ENCODE data around the gene WDR45B. TPM values are rescaled to one million over a fixed set of nuclear protein-coding genes. Genes with fewer than 3 reads are reported as not detected.

The WDR45B gene
- polyA plus RNA-seq, 1 experiment, result 105 TPM

- no peak overlapping the region for H3K27ac ChIP-seq (ENCODE audit: low read depth, low read length)
- no peak for DNase-seq (ENCODE audit: low read depth, low spot score)
- H3K4me3 ChIP-seq (ENCODE audit: low read depth, low read length), result no peak overlapping the region
- no peak for TF ChIP-seq CTCF (IDR thresholded peaks at IDR 0.05; ENCODE audit: low read depth, low read length)
- ChIA-PET CTCF (no interaction called here), POLR2A (interaction anchor here (0.7 kb wide), 1 partner anchor 9 kb away, joined by 3 read pairs; no protein-coding TSS in a partner anchor)
- peaks cover 27% of the 10 kb centered on the region for H3K9me3 ChIP-seq (ENCODE audit: control insufficient read depth, insufficient read depth, low read length)
- peaks cover 6% of the 10 kb centered on the region for H3K27me3 ChIP-seq (ENCODE audit: control insufficient read depth, insufficient read depth, low read length)
Observed at GRCh38 chr17:82693168-82693867, 45.1 kb upstream of the WDR45B start.

- TF ChIP-seq CTCF (IDR thresholded peaks at IDR 0.05; ENCODE audit: low read depth, low read length), result no peak
- ChIA-PET CTCF (no interaction called here), POLR2A (no interaction called here)
- Histone ChIP-seq H3K9me3 (ENCODE audit: control insufficient read depth, insufficient read depth, low read length) (peaks cover 27% of the 10 kb centered on the region), H3K27ac (ENCODE audit: low read depth, low read length) (no peak overlapping the region), H3K27me3 (ENCODE audit: control insufficient read depth, insufficient read depth, low read length) (peaks cover 4% of the 10 kb centered on the region), H3K4me3 (ENCODE audit: low read depth, low read length) (no peak overlapping the region)
- no peak for DNase-seq (ENCODE audit: low read depth, low spot score)
Observed at GRCh38 chr17:82692268-82692667, 44.0 kb upstream of the WDR45B start.

- POLR2A ChIA-PET, result no interaction called here
- Histone ChIP-seq H3K27ac (ENCODE audit: low read depth, low read length) (no peak overlapping the region), H3K9me3 (ENCODE audit: control insufficient read depth, insufficient read depth, low read length) (peaks cover 24% of the 10 kb centered on the region), H3K27me3 (ENCODE audit: control insufficient read depth, insufficient read depth, low read length) (no peaks in the 10 kb centered on the region), H3K4me3 (ENCODE audit: low read depth, low read length) (no peak overlapping the region)
- no peak for DNase-seq (ENCODE audit: low read depth, low spot score)
- TF ChIP-seq CTCF (IDR thresholded peaks at IDR 0.05; ENCODE audit: low read depth, low read length), result no peak
- CTCF ChIA-PET, result no interaction called here
Observed at GRCh38 chr17:82691714-82692113, 43.5 kb upstream of the WDR45B start.

- Histone ChIP-seq H3K4me3 (ENCODE audit: low read depth, low read length) (no peak overlapping the region), H3K9me3 (ENCODE audit: control insufficient read depth, insufficient read depth, low read length) (peaks cover 16% of the 10 kb centered on the region), H3K27me3 (ENCODE audit: control insufficient read depth, insufficient read depth, low read length) (no peaks in the 10 kb centered on the region), H3K27ac (ENCODE audit: low read depth, low read length) (no peak overlapping the region)
- no peak for DNase-seq (ENCODE audit: low read depth, low spot score)
- ChIA-PET POLR2A (no interaction called here), CTCF (no interaction called here)
- no peak for TF ChIP-seq CTCF (IDR thresholded peaks at IDR 0.05; ENCODE audit: low read depth, low read length)
Observed at GRCh38 chr17:82690786-82691489, 42.7 kb upstream of the WDR45B start.

GRCh38 chr17:82689077-82689476 lies 40.8 kb upstream of the WDR45B start:
- ChIA-PET POLR2A (interaction anchor here (1.2 kb wide), 1 partner anchor 10 kb away, joined by 4 read pairs; no protein-coding TSS in a partner anchor), CTCF (no interaction called here)
- Histone ChIP-seq H3K9me3 (ENCODE audit: control insufficient read depth, insufficient read depth, low read length) (peaks cover 2% of the 10 kb centered on the region), H3K27me3 (ENCODE audit: control insufficient read depth, insufficient read depth, low read length) (no peaks in the 10 kb centered on the region), H3K27ac (ENCODE audit: low read depth, low read length) (no peak overlapping the region), H3K4me3 (ENCODE audit: low read depth, low read length) (no peak overlapping the region)
- no peak for TF ChIP-seq CTCF (IDR thresholded peaks at IDR 0.05; ENCODE audit: low read depth, low read length)
- DNase-seq (ENCODE audit: low read depth, low spot score), result no peak

All from AG04450 (cell line).